Measurements from ENCODE around the gene ALOX12.
"Not testable (repeated sequence)": the region's sequence is repeated elsewhere in the genome, so short reads cannot be mapped to it uniquely, and the experiment has no call there.

ALOX12 gene

DNA sequence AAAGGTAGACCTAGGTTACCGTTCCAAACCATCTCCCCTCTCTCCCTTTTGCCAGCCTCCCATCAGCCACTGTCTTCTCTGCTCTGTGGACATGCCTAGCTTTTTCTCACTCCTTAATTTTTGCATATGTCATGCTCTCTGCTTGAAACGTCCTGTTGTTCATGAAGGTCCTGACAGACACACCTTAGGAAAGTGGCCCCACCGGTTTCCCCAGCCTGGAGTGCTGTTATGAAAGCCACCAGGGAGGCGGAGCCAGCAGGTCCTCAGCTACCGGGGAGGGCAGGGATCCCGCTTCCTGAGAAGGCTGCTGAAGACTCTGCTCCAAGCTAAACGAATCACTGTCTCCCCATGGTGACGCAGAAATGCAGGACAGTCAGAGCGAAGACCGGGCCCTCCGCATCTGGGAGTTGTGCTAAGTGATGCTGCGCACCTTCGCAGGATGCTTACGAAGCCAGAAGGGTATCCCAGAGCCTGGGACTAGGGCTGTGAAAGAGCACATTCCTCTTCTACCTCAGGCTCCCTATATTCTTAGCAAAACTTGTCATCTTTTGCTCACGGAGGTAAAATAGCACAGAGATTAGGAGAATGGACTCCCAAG is 50.4 kb downstream of the ALOX12 start:
- no peak for DNase-seq (ENCODE audit: low spot score)

DNA sequence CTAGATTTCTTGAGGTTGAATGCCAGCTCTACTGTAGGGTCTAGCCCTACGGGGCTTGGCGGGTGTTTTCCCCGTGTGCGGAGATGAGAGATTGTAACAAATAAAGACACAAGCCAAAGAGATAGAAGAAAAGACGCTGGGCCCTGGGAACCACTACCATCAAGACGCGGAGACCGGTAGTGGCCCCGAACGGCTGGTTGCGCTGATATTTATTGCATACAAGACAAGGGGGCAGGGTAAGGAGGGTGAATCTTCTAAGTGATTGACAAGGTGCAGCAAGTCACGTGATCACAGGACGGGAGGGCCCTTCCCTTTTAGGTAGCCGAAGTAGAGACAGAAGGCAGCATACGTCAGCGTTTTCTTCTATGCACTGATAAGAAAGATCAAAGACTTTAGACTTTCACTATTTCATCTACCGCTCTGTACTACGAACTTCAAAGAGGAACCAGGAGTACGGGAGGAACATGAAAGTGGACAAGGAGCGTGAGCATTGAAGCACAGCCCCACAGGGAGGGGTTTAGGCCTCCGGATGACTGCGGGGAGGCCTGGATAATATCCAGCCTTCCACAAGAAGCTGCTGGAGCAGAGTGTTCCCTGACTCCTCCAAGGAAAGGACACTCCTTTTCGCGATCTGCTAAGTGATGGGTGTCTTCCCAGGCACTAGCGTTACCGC is 51.0 kb downstream of the ALOX12 start:
- DNase-seq (ENCODE audit: low spot score), result peak; percentile 42

DNA sequence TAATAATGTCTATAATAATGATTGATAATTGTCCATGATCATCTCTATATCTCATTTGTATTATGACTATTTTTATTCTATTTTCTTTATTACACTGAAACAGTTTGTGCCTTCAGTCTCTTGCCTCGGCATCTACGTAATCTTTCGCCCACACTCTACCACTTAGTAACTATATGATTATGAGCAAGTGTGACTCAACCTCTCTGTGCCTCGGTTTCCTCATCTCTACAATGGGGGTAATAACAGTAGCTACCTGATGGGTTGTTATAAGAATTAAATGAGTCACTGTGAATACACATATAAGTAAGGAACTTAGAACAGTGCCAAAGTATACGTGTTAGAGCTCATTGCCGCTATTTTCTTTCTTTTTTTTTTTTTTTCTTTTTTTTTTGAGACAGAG is 51.7 kb downstream of the ALOX12 start:
- DNase-seq (ENCODE audit: low spot score), result no peak

DNA sequence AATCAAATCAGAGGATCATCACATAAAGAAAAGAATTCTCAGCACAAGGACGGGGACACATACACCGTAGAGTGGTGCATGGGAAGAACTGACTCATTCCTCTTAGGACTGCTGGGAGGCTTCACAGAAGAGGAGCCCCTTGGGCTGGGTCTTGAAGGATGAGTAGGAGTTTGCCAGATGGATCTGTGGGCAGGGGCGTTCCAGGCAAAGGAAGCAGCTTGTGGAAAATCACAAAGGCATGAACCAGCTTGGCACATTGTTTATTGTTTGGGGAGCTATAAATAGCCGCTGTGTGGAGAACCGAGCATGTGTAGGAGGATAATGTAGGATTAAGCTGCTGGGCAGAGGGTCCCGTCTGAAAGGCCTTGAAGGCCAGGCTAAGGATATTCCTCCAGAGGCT is 53.1 kb downstream of the ALOX12 start:
- no peak for DNase-seq (ENCODE audit: low spot score)

DNA sequence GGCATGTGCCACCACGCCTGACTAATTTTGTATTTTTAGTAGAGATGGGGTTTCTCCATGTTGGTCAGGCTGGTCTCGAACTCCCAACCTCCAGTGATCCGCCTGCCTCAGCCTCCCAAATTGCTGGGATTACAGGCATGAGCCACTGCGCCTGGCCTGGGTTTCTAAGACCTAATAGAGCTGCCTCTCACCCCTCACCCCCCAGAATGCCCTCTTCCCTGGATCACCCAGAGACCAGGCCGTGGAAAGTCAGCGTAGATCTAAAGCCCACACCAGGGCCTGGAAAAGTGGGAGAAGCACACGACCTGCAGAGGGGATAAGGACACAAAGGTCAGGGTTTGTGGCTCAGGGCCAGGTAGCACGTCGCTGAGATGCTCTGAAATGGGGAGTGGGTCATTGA is 54.7 kb downstream of the ALOX12 start:
- not testable (repeated sequence) for DNase-seq (ENCODE audit: low spot score)

DNA sequence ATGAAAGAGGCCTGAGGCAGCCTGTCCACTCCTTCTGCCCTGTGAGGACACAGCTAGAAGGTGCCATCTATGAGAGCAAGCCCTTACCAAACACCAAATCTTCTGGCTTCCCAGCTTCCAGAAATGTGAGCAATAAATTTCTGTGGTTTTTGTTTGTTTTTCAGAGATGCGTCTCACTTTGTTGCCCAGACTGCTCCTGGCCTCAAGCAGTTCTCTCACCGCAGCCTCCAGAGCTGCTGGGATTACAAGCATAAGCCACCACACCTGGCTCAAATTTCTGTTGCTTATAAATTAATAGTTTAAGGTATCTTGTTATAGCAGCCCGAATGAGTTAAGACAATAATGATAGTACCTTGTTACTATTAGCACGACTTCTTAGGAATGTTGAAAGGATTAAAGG is 60.5 kb downstream of the ALOX12 start:
- DNase-seq (ENCODE audit: low spot score), result no peak

DNA sequence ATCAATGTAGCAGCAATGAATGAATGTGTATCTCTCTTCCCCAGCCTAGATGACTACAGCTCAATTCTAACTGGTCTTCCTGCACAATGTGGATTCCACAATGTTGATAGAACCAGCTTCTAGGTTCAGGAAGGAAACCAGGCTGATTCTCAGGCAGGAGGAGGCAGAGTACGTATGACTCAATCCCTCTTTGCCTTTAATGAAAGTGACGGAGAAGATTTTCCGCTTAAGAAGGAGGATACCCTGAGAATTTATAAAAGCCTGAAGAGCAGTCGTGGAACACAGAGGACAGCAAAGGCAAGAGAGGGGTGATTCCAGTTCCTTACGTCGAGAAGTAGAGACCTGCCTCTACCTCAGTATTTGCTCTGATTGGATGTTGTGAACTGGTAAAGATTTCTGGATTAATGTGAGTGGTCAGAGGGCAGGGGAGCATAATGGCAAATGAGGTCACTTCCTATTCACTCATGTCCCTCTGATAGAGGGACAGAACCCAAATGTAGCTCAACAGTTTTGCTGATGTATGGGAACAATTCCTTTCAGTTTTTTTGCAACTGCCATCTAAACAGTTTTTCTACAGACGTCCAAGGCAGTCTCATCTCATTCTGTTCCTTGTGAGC is 63.1 kb downstream of the ALOX12 start:
- no peak for DNase-seq (ENCODE audit: low spot score)

Measured in NAMALWA (cell line).